ENCODE measurements around the gene PEX10.
"Not testable (repeated sequence)": the region's sequence is repeated elsewhere in the genome, so short reads cannot be mapped to it uniquely, and the experiment has no call there.

Gene PEX10

GRCh38 chr1:2412395-2412772, at the start of gene PEX10:
TSS of gene PEX10 (minus strand) at chr1:2412564. CDS start at chr1:2412502, 62 bp downstream.
- peak; percentile 98 for DNase-seq (ENCODE audit: low spot score)

DNA sequence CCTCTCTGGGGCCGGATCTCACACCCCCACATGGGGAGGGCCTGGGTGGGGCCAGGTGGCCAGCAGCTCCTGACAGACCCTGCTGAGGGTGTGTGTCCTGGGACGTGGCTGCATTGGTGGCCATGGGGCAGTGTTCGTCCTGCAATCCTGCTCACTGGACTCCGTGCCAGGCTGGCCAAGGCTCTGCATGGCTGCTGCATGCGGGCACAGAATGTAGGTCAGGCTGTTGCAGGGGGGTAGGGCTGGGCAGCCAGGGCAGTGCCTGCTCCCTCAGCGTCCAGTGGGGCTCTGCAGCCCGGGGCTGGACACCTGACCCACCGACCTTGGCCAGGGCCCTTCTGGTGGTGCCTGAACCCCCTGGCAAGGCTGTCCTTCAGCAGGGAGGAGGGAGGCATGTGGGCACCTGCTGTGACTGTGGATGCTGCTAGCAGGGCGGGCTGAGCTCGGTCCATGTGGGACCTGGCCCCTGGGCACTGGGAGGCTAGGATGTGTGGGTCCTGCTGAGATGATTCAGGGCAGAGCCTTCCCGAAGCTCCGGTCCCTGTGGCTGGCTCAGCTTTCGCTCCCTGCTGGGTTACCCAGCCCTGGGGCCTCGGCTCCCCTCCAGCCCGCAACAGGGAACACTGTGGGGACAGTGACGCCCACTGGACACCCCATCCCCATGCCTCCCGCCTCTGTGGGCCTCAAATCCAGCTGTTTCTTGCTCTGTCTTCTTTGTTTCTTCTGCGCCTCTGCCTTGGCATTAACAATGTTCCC, 48.8 kb upstream of the PEX10 start:
- no peak for DNase-seq (ENCODE audit: low spot score)

- DNase-seq (ENCODE audit: low spot score): no peak
These were observed 47.8 kb upstream of the PEX10 start for GRCh38 chr1:2460203-2460602.

DNA sequence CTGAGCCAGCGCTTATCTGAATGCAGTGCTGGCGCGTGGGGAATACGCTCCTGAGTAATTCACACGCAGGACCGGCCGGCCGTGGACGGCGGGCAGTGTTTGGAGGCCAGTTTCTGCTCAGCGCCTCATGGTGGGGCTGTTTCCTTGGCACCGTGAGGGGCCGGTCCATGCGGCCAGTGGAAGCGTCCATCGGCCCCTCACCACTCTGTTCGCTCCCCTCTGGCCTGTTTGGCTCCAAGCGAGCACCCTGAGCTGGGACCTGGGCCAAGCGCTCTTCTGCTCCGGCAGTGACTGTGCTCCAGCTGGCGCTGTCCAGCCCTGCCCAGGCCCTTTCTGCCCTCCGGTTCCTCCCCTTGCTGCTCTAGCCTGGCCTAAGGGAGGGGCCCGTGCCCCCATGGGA, 47.4 kb upstream of the PEX10 start:
- no peak for DNase-seq (ENCODE audit: low spot score)

- DNase-seq (ENCODE audit: low spot score): not testable (repeated sequence)
These were observed 46.9 kb upstream of the PEX10 start for GRCh38 chr1:2459102-2459753.

GRCh38 chr1:2458687-2459086, 46.3 kb upstream of the PEX10 start:
- DNase-seq (ENCODE audit: low spot score): no peak

GRCh38 chr1:2457444-2457843, 45.1 kb upstream of the PEX10 start:
- DNase-seq (ENCODE audit: low spot score): no peak

GRCh38 chr1:2455757-2456156, 43.4 kb upstream of the PEX10 start:
- no peak for DNase-seq (ENCODE audit: low spot score)

- DNase-seq (ENCODE audit: low spot score): no peak
These were observed 41.9 kb upstream of the PEX10 start for GRCh38 chr1:2454227-2454626.

GRCh38 chr1:2452932-2453315, 40.6 kb upstream of the PEX10 start:
- DNase-seq (ENCODE audit: low spot score): no peak

DNA sequence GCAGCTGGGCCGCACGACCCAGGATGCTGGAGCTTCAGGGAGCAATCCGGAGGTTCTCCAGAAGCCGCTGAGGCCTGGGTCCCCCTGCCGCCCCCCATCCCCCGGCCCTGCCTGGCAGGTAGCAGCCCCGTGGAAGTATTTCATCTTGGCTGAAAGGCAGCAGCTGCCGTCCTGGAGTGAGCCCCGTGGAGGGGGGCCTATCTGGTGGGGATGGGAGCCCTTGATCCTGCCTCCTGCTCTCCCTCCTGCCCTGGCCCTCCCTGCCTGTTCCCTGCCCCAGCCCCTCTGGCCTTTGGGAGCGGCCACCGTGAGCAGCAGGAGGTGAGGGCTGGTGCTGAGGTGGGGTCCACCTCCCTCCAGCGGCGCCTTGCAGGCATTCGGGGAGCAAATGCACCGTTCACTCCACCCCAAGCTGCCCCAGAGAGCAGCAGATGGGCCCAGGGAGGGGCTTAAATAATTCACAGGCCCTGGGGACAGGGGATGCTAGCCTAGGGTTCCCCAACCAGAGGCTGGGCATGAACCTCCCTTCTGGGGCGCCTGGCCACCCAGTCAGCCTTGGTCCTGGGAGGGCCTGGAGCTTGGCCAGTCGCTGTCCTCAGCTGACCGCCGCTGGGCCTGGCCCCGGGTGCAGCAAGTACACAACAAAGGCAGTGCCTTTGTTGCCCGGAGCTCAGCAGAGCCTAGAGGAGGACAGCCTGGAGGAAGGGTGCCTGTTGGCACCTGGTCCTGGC, 40.0 kb upstream of the PEX10 start:
- no peak for DNase-seq (ENCODE audit: low spot score)

GRCh38 chr1:2451741-2452140, 39.4 kb upstream of the PEX10 start:
- no peak for DNase-seq (ENCODE audit: low spot score)

DNA sequence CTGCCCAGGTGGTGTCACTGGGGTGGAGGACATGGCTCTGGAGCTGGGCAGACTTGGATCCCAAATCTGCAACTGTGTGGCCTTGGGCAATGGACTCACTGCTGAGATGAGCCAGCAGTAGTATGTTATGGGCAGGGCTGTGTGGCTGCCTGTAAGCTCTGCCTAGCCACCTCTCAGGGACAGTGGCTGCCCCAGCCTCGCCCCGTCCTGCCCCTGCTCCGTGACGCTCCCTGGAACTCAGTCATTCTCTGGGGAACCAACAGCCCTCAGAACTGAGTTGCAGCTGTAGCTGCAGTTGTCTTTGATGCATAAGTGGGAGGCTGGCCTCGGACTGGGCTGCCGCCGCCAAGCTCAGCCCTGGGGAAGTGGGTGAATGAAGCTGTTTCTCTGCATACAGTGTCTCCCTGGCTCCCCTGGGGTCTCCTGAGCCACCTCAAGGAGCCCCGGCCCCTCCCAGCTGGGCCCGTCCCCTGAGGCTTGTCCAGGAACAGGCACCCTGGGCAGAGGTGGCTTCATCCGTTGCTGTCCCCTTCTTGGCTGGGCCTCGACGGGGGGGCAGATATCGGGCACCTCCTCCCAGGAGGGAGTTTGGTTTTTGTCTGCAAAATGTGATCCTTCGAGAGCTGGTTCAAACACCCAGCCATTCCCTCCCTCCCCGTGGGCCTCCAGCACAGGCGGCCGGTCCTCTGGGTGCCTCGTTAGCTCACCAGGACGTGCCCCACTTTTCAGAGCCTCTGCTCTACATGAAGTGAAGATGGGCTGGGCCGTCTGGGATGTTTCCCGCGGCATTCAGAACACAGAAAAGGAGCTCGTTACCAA, 37.5 kb upstream of the PEX10 start:
- no peak for DNase-seq (ENCODE audit: low spot score)

DNA sequence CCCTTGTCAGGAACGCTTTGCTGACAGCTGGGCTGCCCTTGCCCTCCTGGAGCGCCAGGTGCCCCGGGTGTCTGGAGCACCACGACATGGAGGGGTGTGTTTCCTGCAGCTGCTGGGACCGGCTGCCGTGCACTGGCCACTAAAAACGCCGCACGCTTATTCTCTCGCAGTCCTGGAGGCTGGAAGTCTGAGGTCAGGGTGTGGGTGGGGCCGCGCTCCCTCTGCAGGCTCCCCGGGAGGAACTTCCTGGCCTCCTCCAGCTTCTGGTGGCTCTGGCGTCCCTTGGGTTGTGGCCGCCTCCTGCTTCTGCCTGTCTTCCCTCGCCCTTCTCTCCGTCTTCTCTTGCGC, 35.7 kb upstream of the PEX10 start:
- DNase-seq (ENCODE audit: low spot score): no peak

GRCh38 chr1:2447276-2448097, 35.1 kb upstream of the PEX10 start:
- no peak for DNase-seq (ENCODE audit: low spot score)

GRCh38 chr1:2446861-2447260, 34.5 kb upstream of the PEX10 start:
- no peak for DNase-seq (ENCODE audit: low spot score)

- DNase-seq (ENCODE audit: low spot score): no peak
These were observed 34.0 kb upstream of the PEX10 start for GRCh38 chr1:2446394-2446793.

DNA sequence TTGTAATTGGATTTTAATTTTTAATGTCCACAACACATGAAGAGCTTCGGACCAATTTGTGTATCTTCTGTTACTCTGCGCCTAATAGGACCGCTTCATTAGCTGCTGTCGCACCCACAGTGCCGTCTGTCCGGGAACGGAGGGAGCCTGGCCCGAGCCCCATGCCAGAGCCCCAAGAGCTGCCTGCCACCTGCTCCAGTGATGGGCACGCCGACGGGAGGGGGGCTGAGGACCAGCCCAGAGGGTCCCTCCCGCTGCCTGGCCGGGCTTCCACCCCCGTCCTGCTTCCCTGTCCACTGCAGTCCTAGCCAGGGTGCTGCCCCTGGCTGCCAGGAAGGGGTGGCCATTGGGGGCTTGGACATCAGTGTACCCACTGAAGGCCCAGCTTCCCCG, 33.5 kb upstream of the PEX10 start:
- DNase-seq (ENCODE audit: low spot score): no peak

DNA sequence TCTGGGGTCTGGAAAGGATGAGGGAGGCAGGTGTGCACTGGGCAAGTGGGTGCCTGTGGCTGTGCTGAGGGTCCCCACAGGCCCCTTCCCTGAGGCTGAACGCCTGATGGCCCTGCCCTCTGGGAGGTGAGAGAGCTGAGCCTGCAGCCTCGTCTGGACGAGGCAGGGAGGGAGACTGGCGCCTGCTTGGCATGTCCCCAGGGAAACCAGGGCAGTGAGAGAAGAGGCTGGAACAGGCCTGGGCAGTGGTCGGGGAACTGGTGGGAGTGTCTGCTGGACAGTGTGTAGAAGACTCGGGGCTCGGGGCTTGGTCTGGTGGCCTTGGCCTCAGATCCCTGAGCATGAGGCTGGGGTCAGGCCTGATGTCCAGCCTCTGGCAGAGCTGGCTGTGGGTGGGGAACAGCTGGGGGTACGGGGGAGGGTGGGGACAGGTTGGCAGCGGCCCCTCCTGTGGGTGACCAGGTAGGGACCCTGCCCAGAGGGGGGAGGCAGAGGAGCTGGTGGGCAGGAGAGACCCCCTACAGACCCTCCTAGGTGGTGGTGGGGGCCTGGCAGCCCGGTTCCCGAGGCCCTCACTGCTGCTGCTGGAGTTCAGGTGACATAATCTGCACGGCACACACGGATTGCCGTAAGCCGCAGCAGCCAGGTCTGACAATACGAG, 32.9 kb upstream of the PEX10 start:
- no peak for DNase-seq (ENCODE audit: low spot score)

- DNase-seq (ENCODE audit: low spot score): no peak
These were observed 31.8 kb upstream of the PEX10 start for GRCh38 chr1:2444138-2444591.
